Esophagus mucosa (tissue), 1 donor: ENCODE results near the gene PCSK5. TPM values are rescaled to one million over a fixed set of nuclear protein-coding genes. Genes with fewer than 3 reads are reported as not detected.

Source experiments
- ATAC-seq: fragments of 200-7000 bp; cut with Tn5 transposase; one replicate; pipeline ENCODE4 v1.9.1; 2020
- total RNA-seq: library from RNA; stranded (reverse); gene quantifications from one replicate; pipeline ENCODE4 v1.2.4, GENCODE V29; 2023
- donor health status: DM: yes; HTN: yes; CAD: no.

Gene PCSK5
- total RNA-seq, 1 donor from 2014 or later: 13.6 TPM

GRCh38 chr9:76203373-76203772, 312.9 kb downstream of the PCSK5 start:
- no peak for ATAC-seq

- ATAC-seq: no peak
Observed at GRCh38 chr9:76206821-76207220, 316.3 kb downstream of the PCSK5 start.

- no peak for ATAC-seq
Observed at GRCh38 chr9:76213751-76214150, 323.3 kb downstream of the PCSK5 start.

DNA sequence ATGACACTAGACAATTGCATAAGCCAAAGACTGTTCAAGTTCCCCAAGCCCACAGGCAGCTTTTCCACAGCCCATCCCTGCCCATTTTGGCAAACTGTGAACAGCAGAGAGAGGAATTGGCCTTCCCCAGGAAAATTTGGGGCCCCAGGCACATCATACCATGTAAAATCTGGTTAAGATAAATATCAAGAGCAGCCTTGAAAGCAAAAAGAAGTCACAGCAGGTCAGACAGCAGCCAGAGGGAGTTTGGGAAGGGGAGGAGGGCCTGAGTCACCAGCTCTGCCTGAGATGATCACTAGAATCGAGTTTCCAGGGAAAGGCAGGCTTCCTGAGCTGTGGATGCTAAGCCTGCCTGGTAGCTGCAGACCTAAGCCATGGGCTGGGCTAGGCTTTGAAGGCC, 324.6 kb downstream of the PCSK5 start:
- ATAC-seq: peak; percentile 33

GRCh38 chr9:76216161-76216649, 325.7 kb downstream of the PCSK5 start:
- peak; percentile 94 for ATAC-seq

DNA sequence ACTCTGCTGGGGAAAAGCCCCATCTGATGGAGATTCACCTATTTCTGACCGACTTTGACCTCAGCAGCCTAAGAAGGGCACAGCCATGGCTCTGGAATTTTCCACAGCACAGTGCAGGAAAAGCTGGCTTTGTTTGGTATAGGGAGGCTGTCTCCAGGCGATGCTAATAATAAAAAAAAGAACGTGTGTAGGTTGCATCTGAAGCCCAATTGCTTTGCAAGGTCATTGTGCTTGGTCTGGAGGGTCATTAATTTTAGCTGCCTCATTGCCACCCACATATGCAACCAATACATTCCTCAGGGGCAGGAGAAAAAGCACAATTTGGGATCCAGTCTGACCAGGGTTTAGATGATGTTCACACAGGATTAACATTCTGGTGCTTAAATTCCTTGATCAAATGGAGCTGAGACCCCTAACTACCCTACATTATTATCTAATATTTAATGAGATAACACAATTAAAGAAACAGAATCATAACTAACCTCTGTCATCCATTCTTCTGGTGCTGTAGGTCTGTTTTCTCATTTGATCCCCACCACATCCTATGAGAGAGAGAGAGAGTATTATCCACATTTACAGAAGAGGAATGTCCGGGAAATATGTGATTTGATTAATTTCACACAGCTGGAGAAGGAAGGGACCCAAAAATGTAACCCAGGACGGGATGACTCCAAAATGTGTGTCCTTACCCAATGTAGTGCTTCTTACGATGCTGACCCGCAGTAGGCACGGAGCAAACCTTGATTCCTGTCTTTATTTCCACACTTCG, 327.8 kb downstream of the PCSK5 start:
- ATAC-seq: no peak

DNA sequence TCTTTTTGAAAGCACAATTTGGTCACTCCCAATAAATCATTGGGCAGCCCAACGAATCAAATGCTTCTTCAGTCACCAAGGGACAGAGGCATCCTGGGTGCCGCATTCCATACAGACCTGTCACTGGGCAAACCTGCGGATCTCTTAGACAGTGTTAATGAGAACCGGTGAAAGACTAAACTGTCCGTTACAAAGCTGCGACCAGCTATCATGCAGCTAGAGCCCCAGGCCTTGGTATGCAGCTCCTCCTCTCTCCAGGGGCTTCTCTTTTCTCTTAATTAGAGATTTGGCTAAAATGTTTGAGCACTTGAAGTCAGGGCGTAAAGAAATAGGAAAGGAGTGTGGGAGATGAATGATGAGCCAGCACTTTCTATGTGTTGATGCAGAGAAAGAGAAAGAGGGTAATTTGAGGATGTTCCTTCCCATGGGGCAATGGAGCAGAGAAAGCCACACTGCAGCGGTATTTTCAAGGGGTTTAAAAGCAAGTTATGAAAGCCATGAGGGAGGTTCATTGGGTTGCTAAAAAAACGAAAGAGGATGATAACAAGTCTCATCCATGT, 328.5 kb downstream of the PCSK5 start:
- no peak for ATAC-seq

GRCh38 chr9:76219560-76220151, 329.2 kb downstream of the PCSK5 start:
- no peak for ATAC-seq

DNA sequence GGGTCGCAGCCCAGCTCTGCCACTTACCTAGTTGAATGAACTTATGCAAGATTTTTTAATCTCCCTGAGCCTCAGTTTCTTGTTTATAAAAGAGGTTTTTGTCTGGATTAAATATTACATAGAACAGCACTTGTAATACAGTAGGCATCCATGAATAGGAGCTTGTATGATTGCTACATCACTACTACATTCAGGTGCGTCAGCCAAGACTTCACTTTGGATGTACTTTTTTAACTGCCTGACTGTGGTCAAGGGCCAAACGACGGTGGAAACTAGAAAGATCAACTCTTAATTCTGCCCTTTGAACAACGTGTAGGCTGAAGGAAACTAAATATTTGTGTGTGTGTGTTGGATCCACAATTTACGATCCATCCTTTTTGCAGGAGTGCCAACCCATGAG, 330.9 kb downstream of the PCSK5 start:
- no peak for ATAC-seq

DNA sequence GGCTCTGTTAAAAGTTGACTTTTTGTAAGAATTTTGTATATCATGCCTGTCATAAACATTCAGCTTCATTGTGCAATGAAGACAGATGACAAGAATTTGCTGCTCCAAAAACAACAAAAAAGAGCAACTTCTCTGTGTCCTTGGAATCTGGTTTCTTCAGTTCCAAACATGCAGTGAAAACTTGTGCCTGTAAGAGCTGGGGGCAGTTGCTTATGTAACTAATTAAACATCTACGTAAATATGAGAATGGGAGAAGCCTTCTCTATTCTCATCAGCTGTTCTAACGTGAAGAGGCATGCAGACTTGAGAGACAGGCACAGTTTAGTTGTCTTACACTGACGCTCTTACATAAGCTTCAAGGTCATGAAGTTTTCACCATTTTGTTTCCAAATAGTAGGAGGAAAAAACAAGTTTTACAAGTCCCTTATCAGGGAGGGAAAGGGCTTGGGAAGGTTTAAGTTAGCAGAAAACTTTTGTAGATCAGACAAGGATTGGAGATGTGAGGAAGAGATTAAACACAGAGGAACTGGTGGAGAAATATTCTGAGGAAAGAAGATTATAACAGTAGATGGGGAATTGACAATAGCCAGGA, 333.4 kb downstream of the PCSK5 start:
- ATAC-seq: no peak

GRCh38 chr9:76227156-76227555, 336.7 kb downstream of the PCSK5 start:
- ATAC-seq: no peak

GRCh38 chr9:76231001-76231400, 340.5 kb downstream of the PCSK5 start:
- no peak for ATAC-seq

GRCh38 chr9:76232861-76233489, 342.5 kb downstream of the PCSK5 start:
- ATAC-seq: no peak

GRCh38 chr9:76240578-76240977, 350.1 kb downstream of the PCSK5 start:
- no peak for ATAC-seq

GRCh38 chr9:76245518-76245917, 355.0 kb downstream of the PCSK5 start:
- ATAC-seq: no peak

DNA sequence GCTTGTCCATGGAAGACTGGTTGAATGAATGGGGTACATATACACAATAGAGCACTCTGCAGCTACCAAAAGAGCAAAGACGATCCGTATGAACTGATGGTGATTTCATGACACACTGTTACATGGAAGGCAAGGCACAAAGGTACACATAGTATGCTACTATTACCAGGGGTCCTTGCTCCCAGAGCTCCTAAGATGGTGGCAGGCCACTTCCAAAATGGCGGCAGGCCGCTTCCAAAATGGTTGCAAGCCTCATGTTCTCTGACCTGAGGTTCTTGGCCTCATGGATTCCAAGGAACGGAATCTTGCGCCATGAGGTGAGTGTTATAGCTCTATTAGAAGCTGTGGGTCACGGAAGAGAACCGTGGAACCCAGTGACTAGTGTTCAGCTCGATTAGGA, 356.2 kb downstream of the PCSK5 start:
- no peak for ATAC-seq

DNA sequence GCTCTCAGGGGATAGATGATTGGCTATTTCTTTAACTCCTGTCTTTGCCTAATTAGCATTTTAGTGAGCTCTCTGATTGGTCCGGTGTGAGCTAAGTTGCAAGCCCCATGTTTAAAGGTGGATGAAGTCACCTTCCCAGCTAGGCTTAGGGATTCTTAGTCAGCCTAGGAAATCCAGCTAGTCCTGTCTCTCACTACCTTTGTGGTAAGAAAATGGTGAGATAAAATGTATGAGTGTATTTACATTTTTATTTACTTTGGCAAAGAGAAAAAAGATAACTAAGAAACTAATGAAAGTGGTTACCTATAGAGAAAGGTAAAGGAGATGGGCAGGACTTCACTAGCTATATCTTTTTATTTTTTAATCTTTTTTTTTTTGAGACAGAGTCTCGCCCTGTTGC, 357.0 kb downstream of the PCSK5 start:
- ATAC-seq: peak; percentile 46

DNA sequence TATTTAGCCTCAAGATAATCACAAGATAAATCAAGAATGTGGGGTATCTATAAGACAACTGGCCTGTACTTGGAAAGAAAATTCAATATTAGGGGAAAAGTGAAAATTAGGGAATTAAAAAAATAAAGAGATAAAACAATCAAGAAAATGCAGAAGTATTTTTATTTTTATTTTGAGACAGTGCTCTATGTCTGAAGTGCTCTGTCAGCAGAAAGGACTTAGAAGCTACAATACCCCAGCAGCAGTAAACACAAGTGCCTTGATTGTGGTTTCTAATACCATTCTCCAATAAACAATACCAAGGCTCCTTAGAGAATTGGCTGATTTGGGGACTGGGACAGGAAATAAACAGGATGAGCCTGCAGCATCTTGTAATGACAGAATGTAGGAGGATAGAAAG, 358.8 kb downstream of the PCSK5 start:
- no peak for ATAC-seq

- ATAC-seq: peak; percentile 71
Observed at GRCh38 chr9:76255781-76256455, 365.4 kb downstream of the PCSK5 start.

DNA sequence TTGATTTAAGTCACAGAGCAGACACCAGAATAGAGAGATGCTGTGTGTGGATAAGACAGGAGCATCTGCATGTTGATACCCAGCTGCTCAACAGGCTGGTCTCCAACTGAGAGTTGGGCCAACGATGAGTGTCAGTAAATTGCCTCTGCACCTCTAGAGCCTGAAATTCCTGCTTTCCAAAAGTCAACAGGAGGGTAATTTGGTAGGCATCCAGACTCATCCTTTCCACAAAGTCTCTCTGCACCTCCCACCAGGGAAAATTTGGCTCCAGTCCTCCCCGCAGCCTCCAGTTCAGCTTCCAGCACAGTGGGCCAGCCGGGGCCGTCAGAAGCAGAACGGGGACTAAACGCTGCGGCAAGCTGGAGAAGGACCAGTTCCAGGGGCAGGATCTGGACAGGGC, 366.8 kb downstream of the PCSK5 start:
- ATAC-seq: no peak

- ATAC-seq: no peak
Observed at GRCh38 chr9:76266649-76267283, 376.3 kb downstream of the PCSK5 start.

DNA sequence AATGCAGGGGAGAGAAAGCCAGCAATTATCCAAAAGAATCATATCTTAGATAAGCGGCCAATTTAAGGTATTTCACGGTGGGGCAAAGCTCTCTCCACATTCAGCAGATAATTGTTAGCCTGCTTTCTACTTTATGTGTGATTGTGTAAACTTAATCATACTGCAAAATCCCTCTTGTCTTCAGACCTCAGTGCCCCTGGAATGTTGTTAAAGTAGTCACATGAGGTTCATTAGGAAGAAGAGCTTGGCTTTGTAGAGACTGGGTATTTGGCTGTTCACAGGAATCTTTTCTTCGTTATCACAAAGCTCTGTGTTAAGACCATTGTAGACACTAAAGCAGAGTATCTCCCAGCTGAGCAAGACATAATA, 376.8 kb downstream of the PCSK5 start:
- ATAC-seq: no peak
